Inflammatory macrophage (primary cell): ENCODE data around the gene CDRT4.

Source experiments
- DNase-seq, 2 donors: peaks; one replicate each; pipeline ENCODE4 v3.0.0-alpha.2; 2020 to 2022

The CDRT4 gene

GRCh38 chr17:15388356-15389041 lies 78.9 kb downstream of the CDRT4 start:
- no peak for DNase-seq

GRCh38 chr17:15386083-15386482 lies 81.3 kb downstream of the CDRT4 start:
- DNase-seq, result no peak
